ENCODE measurements around the gene CCDC157.

Gene CCDC157

GRCh38 chr22:30318799-30319419 lies 37.9 kb upstream of the CCDC157 start:
- H3K27me3 ChIP-seq (replicated peaks in 2 of 5; ENCODE audit: control insufficient read depth in 4 of 5, insufficient read depth in 5 of 5, low read length in 4 of 5), result no peaks in the 10 kb centered on the region
- CTCF ChIA-PET, result interaction anchor here (0.7 to 1.8 kb wide), 3 partner anchors 8 to 67 kb away, joined by 3 to 5 read pairs (median 3); no protein-coding TSS in a partner anchor
- no peak for DNase-seq
- POLR2A ChIA-PET, result no interaction called here
- peaks cover 9 to 31% (median 31%) of the 10 kb centered on the region in 4 experiments for H3K4me1 ChIP-seq (ENCODE audit: control extremely low read depth in 1 of 4, control insufficient read depth in 4 of 4, insufficient read depth in 4 of 4, low read length in 3 of 4)
- no peaks in the 10 kb centered on the region for H3K9me3 ChIP-seq (ENCODE audit: control extremely low read depth in 1 of 5, control insufficient read depth in 4 of 5, insufficient read depth in 2 of 5, low read depth in 1 of 5, low read length in 4 of 5)
- no peak overlapping the region for H3K4me3 ChIP-seq (ENCODE audit: control insufficient read depth in 1 of 7, extremely low read depth in 1 of 7, insufficient read depth in 4 of 7, low read depth in 2 of 7, low read length in 6 of 7)
- H3K36me3 ChIP-seq (ENCODE audit: control insufficient read depth in 4 of 4, insufficient read depth in 4 of 4, low read length in 3 of 4), result peaks cover 7 to 23% (median 9%) of the 10 kb centered on the region in 4 experiments
- WGBS (ENCODE audit: insufficient coverage), result 97% methylated on average over 7 of the region's 7 CpGs
- no peak overlapping the region for H3K27ac ChIP-seq (ENCODE audit: insufficient read depth in 1 of 2, low read depth in 1 of 2, low read length in 2 of 2, poor library complexity in 1 of 2, severe bottlenecking in 2 of 2)

- Histone ChIP-seq H3K27ac (ENCODE audit: insufficient read depth in 1 of 2, low read depth in 1 of 2, low read length in 2 of 2, poor library complexity in 1 of 2, severe bottlenecking in 2 of 2) (no peak overlapping the region), H3K36me3 (ENCODE audit: control insufficient read depth in 4 of 4, insufficient read depth in 4 of 4, low read length in 3 of 4) (peaks cover 7 to 23% (median 9%) of the 10 kb centered on the region in 4 experiments), H3K27me3 (replicated peaks in 2 of 5; ENCODE audit: control insufficient read depth in 4 of 5, insufficient read depth in 5 of 5, low read length in 4 of 5) (no peaks in the 10 kb centered on the region), H3K9me3 (ENCODE audit: control extremely low read depth in 1 of 5, control insufficient read depth in 4 of 5, insufficient read depth in 2 of 5, low read depth in 1 of 5, low read length in 4 of 5) (no peaks in the 10 kb centered on the region), H3K4me1 (ENCODE audit: control extremely low read depth in 1 of 4, control insufficient read depth in 4 of 4, insufficient read depth in 4 of 4, low read length in 3 of 4) (peaks cover 13 to 31% (median 31%) of the 10 kb centered on the region in 4 experiments), H3K4me3 (ENCODE audit: control insufficient read depth in 1 of 7, extremely low read depth in 1 of 7, insufficient read depth in 4 of 7, low read depth in 2 of 7, low read length in 6 of 7) (no peak overlapping the region)
- 100% methylated on average over 3 of the region's 3 CpGs for WGBS (ENCODE audit: insufficient coverage)
- no peak for DNase-seq
- POLR2A ChIA-PET, result interaction anchor here (0.5 kb wide), 1 partner anchor 18 kb away, joined by 3 read pairs; no protein-coding TSS in a partner anchor
- CTCF ChIA-PET, result interaction anchor here (1.2 to 1.6 kb wide), 2 partner anchors 66 to 71 kb away, joined by 3 read pairs; no protein-coding TSS in a partner anchor
Observed at GRCh38 chr22:30320021-30320556, 36.7 kb upstream of the CCDC157 start.

GRCh38 chr22:30321461-30321860 lies 35.3 kb upstream of the CCDC157 start:
- DNase-seq, result no peak
- Histone ChIP-seq H3K27me3 (replicated peaks in 2 of 5; ENCODE audit: control insufficient read depth in 4 of 5, insufficient read depth in 5 of 5, low read length in 4 of 5) (no peaks in the 10 kb centered on the region), H3K4me3 (ENCODE audit: control insufficient read depth in 1 of 7, extremely low read depth in 1 of 7, insufficient read depth in 4 of 7, low read depth in 2 of 7, low read length in 6 of 7) (no peak overlapping the region), H3K9me3 (ENCODE audit: control extremely low read depth in 1 of 5, control insufficient read depth in 4 of 5, insufficient read depth in 2 of 5, low read depth in 1 of 5, low read length in 4 of 5) (no peaks in the 10 kb centered on the region), H3K4me1 (ENCODE audit: control extremely low read depth in 1 of 4, control insufficient read depth in 4 of 4, insufficient read depth in 4 of 4, low read length in 3 of 4) (peaks cover 13 to 30% (median 29%) of the 10 kb centered on the region in 4 experiments), H3K36me3 (ENCODE audit: control insufficient read depth in 4 of 4, insufficient read depth in 4 of 4, low read length in 3 of 4) (peaks cover 7 to 23% (median 9%) of the 10 kb centered on the region in 4 experiments), H3K27ac (ENCODE audit: insufficient read depth in 1 of 2, low read depth in 1 of 2, low read length in 2 of 2, poor library complexity in 1 of 2, severe bottlenecking in 2 of 2) (no peak overlapping the region)
- POLR2A ChIA-PET, result no interaction called here
- WGBS (ENCODE audit: insufficient coverage), result 100% methylated on average over 2 of the region's 2 CpGs
- CTCF ChIA-PET, result interaction anchor here (1.2 kb wide), 1 partner anchor 69 kb away, joined by 3 read pairs; no protein-coding TSS in a partner anchor

GRCh38 chr22:30323246-30323645 lies 33.6 kb upstream of the CCDC157 start:
- no peak for DNase-seq
- 100% methylated on average over 2 of the region's 3 CpGs for WGBS (ENCODE audit: insufficient coverage)
- Histone ChIP-seq H3K27me3 (replicated peaks in 2 of 5; ENCODE audit: control insufficient read depth in 4 of 5, insufficient read depth in 5 of 5, low read length in 4 of 5) (no peaks in the 10 kb centered on the region), H3K27ac (ENCODE audit: insufficient read depth in 1 of 2, low read depth in 1 of 2, low read length in 2 of 2, poor library complexity in 1 of 2, severe bottlenecking in 2 of 2) (no peak overlapping the region), H3K9me3 (ENCODE audit: control extremely low read depth in 1 of 5, control insufficient read depth in 4 of 5, insufficient read depth in 2 of 5, low read depth in 1 of 5, low read length in 4 of 5) (no peaks in the 10 kb centered on the region), H3K36me3 (ENCODE audit: control insufficient read depth in 4 of 4, insufficient read depth in 4 of 4, low read length in 3 of 4) (peaks cover 5 to 23% (median 9%) of the 10 kb centered on the region in 4 experiments), H3K4me3 (ENCODE audit: control insufficient read depth in 1 of 7, extremely low read depth in 1 of 7, insufficient read depth in 4 of 7, low read depth in 2 of 7, low read length in 6 of 7) (no peak overlapping the region), H3K4me1 (ENCODE audit: control extremely low read depth in 1 of 4, control insufficient read depth in 4 of 4, insufficient read depth in 4 of 4, low read length in 3 of 4) (peaks cover 17 to 36% (median 36%) of the 10 kb centered on the region in 4 experiments)
- ChIA-PET POLR2A (no interaction called here), CTCF (interaction anchor here (0.7 to 4.3 kb wide), 8 partner anchors 9 to 62 kb away, joined by 3 to 34 read pairs (median 3); partner anchors contain the start of gene CASTOR1)

GRCh38 chr22:30324014-30324730 lies 32.6 kb upstream of the CCDC157 start:
- no peaks in the 10 kb centered on the region for H3K9me3 ChIP-seq (ENCODE audit: control extremely low read depth in 1 of 5, control insufficient read depth in 4 of 5, insufficient read depth in 2 of 5, low read depth in 1 of 5, low read length in 4 of 5)
- H3K4me1 ChIP-seq (ENCODE audit: control extremely low read depth in 1 of 4, control insufficient read depth in 4 of 4, insufficient read depth in 4 of 4, low read length in 3 of 4), result peaks cover 17 to 36% (median 36%) of the 10 kb centered on the region in 4 experiments
- H3K27ac ChIP-seq (ENCODE audit: insufficient read depth in 1 of 2, low read depth in 1 of 2, low read length in 2 of 2, poor library complexity in 1 of 2, severe bottlenecking in 2 of 2), result no peak overlapping the region
- ChIA-PET POLR2A (interaction anchor here (1.3 kb wide), 1 partner anchor 18 kb away, joined by 4 read pairs; no protein-coding TSS in a partner anchor), CTCF (interaction anchor here (0.6 to 4.3 kb wide), 8 partner anchors 14 to 275 kb away, joined by 3 to 34 read pairs (median 3); partner anchors contain the start of gene CASTOR1)
- H3K36me3 ChIP-seq (ENCODE audit: control insufficient read depth in 4 of 4, insufficient read depth in 4 of 4, low read length in 3 of 4), result peaks cover 5 to 17% (median 7%) of the 10 kb centered on the region in 4 experiments
- 14% methylated on average over 4 of the region's 8 CpGs for WGBS (ENCODE audit: insufficient coverage)
- DNase-seq, result peak in 2 of 3 donors; percentile 72 to 74
- no peaks in the 10 kb centered on the region for H3K27me3 ChIP-seq (replicated peaks in 2 of 5; ENCODE audit: control insufficient read depth in 4 of 5, insufficient read depth in 5 of 5, low read length in 4 of 5)
- H3K4me3 ChIP-seq (ENCODE audit: control insufficient read depth in 1 of 7, extremely low read depth in 1 of 7, insufficient read depth in 4 of 7, low read depth in 2 of 7, low read length in 6 of 7), result peak overlapping the region in 4 of 7 experiments; percentile 9 to 48 (median 40)

GRCh38 chr22:30325065-30325720 lies 31.6 kb upstream of the CCDC157 start:
- Histone ChIP-seq H3K4me3 (ENCODE audit: control insufficient read depth in 1 of 7, extremely low read depth in 1 of 7, insufficient read depth in 4 of 7, low read depth in 2 of 7, low read length in 6 of 7) (peak overlapping the region in 5 of 7 experiments; percentile 53 to 89 (median 75)), H3K27me3 (replicated peaks in 2 of 5; ENCODE audit: control insufficient read depth in 4 of 5, insufficient read depth in 5 of 5, low read length in 4 of 5) (no peaks in the 10 kb centered on the region), H3K36me3 (ENCODE audit: control insufficient read depth in 4 of 4, insufficient read depth in 4 of 4, low read length in 3 of 4) (peaks cover 2 to 7% (median 5%) of the 10 kb centered on the region in 4 experiments), H3K27ac (ENCODE audit: insufficient read depth in 1 of 2, low read depth in 1 of 2, low read length in 2 of 2, poor library complexity in 1 of 2, severe bottlenecking in 2 of 2) (no peak overlapping the region), H3K9me3 (ENCODE audit: control extremely low read depth in 1 of 5, control insufficient read depth in 4 of 5, insufficient read depth in 2 of 5, low read depth in 1 of 5, low read length in 4 of 5) (no peaks in the 10 kb centered on the region), H3K4me1 (ENCODE audit: control extremely low read depth in 1 of 4, control insufficient read depth in 4 of 4, insufficient read depth in 4 of 4, low read length in 3 of 4) (peaks cover 17 to 36% (median 36%) of the 10 kb centered on the region in 4 experiments)
- WGBS (ENCODE audit: insufficient coverage), result 96% methylated on average over 5 of the region's 5 CpGs
- DNase-seq, result no peak
- CTCF ChIA-PET, result interaction anchor here (1.0 to 4.3 kb wide), 4 partner anchors 20 to 65 kb away, joined by 3 to 34 read pairs (median 6); partner anchors contain the start of gene CASTOR1
- POLR2A ChIA-PET, result interaction anchor here (1.3 kb wide), 1 partner anchor 19 kb away, joined by 4 read pairs; no protein-coding TSS in a partner anchor
